Measurements from ENCODE around the gene LARGE1.
"Not testable (repeated sequence)": the region's sequence is repeated elsewhere in the genome, so short reads cannot be mapped to it uniquely, and the experiment has no call there.

LARGE1 gene

GRCh38 chr22:33579448-33580093 is 340.7 kb downstream of the LARGE1 start:
- Mint-ChIP-seq H3K4me1 (peaks cover 40% of the 10 kb centered on the region), H3K27me3 (no peaks in the 10 kb centered on the region), H3K4me3 (no peak overlapping the region), H3K36me3 (no peaks in the 10 kb centered on the region), H3K27ac (peak overlapping the region; percentile 38), H3K9me3 (no peaks in the 10 kb centered on the region)
- peak; percentile 78 for ATAC-seq

GRCh38 chr22:33578752-33579151 is 341.5 kb downstream of the LARGE1 start:
- no peak for ATAC-seq
- peak overlapping the region; percentile 38 for H3K27ac Mint-ChIP-seq
- peaks cover 41% of the 10 kb centered on the region for H3K4me1 Mint-ChIP-seq
- H3K9me3 Mint-ChIP-seq = no peaks in the 10 kb centered on the region
- H3K4me3 Mint-ChIP-seq = no peak overlapping the region
- no peaks in the 10 kb centered on the region for H3K36me3 Mint-ChIP-seq
- no peaks in the 10 kb centered on the region for H3K27me3 Mint-ChIP-seq

- H3K4me3 Mint-ChIP-seq = no peak overlapping the region
- H3K9me3 Mint-ChIP-seq = no peaks in the 10 kb centered on the region
- no peak for ATAC-seq
- no peaks in the 10 kb centered on the region for H3K36me3 Mint-ChIP-seq
- H3K27me3 Mint-ChIP-seq = no peaks in the 10 kb centered on the region
- H3K27ac Mint-ChIP-seq = peak overlapping the region; percentile 38
- H3K4me1 Mint-ChIP-seq = peaks cover 48% of the 10 kb centered on the region
Observed at GRCh38 chr22:33577862-33578411, 342.3 kb downstream of the LARGE1 start.

GRCh38 chr22:33576205-33576604 is 344.1 kb downstream of the LARGE1 start:
- Mint-ChIP-seq H3K9me3 (no peaks in the 10 kb centered on the region), H3K27ac (peak overlapping the region; percentile 38), H3K4me3 (no peak overlapping the region), H3K4me1 (peaks cover 59% of the 10 kb centered on the region), H3K36me3 (no peaks in the 10 kb centered on the region), H3K27me3 (no peaks in the 10 kb centered on the region)
- no peak for ATAC-seq

- H3K9me3 Mint-ChIP-seq = no peaks in the 10 kb centered on the region
- peaks cover 63% of the 10 kb centered on the region for H3K4me1 Mint-ChIP-seq
- no peaks in the 10 kb centered on the region for H3K27me3 Mint-ChIP-seq
- H3K4me3 Mint-ChIP-seq = no peak overlapping the region
- ATAC-seq = no peak
- H3K36me3 Mint-ChIP-seq = no peaks in the 10 kb centered on the region
- H3K27ac Mint-ChIP-seq = peak overlapping the region; percentile 38
Observed at GRCh38 chr22:33575771-33576170, 344.5 kb downstream of the LARGE1 start.

GRCh38 chr22:33575041-33575440 is 345.2 kb downstream of the LARGE1 start:
- Mint-ChIP-seq H3K4me1 (peaks cover 71% of the 10 kb centered on the region), H3K27ac (no peak overlapping the region), H3K27me3 (no peaks in the 10 kb centered on the region), H3K36me3 (no peaks in the 10 kb centered on the region), H3K9me3 (no peaks in the 10 kb centered on the region), H3K4me3 (no peak overlapping the region)
- ATAC-seq = no peak

GRCh38 chr22:33573479-33573878 is 346.8 kb downstream of the LARGE1 start:
- Mint-ChIP-seq H3K27ac (peak overlapping the region; percentile 44), H3K4me3 (no peak overlapping the region)

GRCh38 chr22:33572086-33572485 is 348.2 kb downstream of the LARGE1 start:
- no peaks in the 10 kb centered on the region for H3K9me3 Mint-ChIP-seq
- H3K27me3 Mint-ChIP-seq = no peaks in the 10 kb centered on the region
- H3K36me3 Mint-ChIP-seq = no peaks in the 10 kb centered on the region
- ATAC-seq = no peak
- H3K4me1 Mint-ChIP-seq = peaks cover 75% of the 10 kb centered on the region
- peak overlapping the region; percentile 94 for H3K27ac Mint-ChIP-seq
- H3K4me3 Mint-ChIP-seq = no peak overlapping the region

More at GRCh38 chr22:33573479-33573878, 346.8 kb downstream of the LARGE1 start:
- Mint-ChIP-seq H3K4me1 (peaks cover 74% of the 10 kb centered on the region), H3K36me3 (no peaks in the 10 kb centered on the region), H3K9me3 (no peaks in the 10 kb centered on the region), H3K27me3 (no peaks in the 10 kb centered on the region)
- ATAC-seq = no peak

GRCh38 chr22:33570110-33570509 is 350.2 kb downstream of the LARGE1 start:
- H3K27me3 Mint-ChIP-seq = no peaks in the 10 kb centered on the region
- no peak for ATAC-seq
- no peak overlapping the region for H3K4me3 Mint-ChIP-seq
- peak overlapping the region; percentile 94 for H3K27ac Mint-ChIP-seq
- H3K36me3 Mint-ChIP-seq = no peaks in the 10 kb centered on the region
- peaks cover 3% of the 10 kb centered on the region for H3K9me3 Mint-ChIP-seq
- peaks cover 78% of the 10 kb centered on the region for H3K4me1 Mint-ChIP-seq

- Mint-ChIP-seq H3K4me3 (peak overlapping the region; percentile 12), H3K4me1 (peaks cover 79% of the 10 kb centered on the region), H3K9me3 (peaks cover 3% of the 10 kb centered on the region), H3K36me3 (peaks cover 3% of the 10 kb centered on the region), H3K27ac (peak overlapping the region; percentile 94), H3K27me3 (no peaks in the 10 kb centered on the region)
- no peak for ATAC-seq
Observed at GRCh38 chr22:33569559-33569958, 350.7 kb downstream of the LARGE1 start.

GRCh38 chr22:33569018-33569417 is 351.3 kb downstream of the LARGE1 start:
- H3K9me3 Mint-ChIP-seq = peaks cover 3% of the 10 kb centered on the region
- H3K27me3 Mint-ChIP-seq = no peaks in the 10 kb centered on the region
- H3K27ac Mint-ChIP-seq = peak overlapping the region; percentile 94
- H3K36me3 Mint-ChIP-seq = peaks cover 7% of the 10 kb centered on the region
- H3K4me3 Mint-ChIP-seq = peak overlapping the region; percentile 73
- peaks cover 85% of the 10 kb centered on the region for H3K4me1 Mint-ChIP-seq
- ATAC-seq = no peak

- H3K27me3 Mint-ChIP-seq, H3K9me3 Mint-ChIP-seq, ATAC-seq, H3K4me3 Mint-ChIP-seq: not testable (repeated sequence)
- Mint-ChIP-seq H3K27ac (peak overlapping the region; percentile 94), H3K36me3 (peaks cover 12% of the 10 kb centered on the region), H3K4me1 (peaks cover 76% of the 10 kb centered on the region)
Observed at GRCh38 chr22:33566495-33566894, 353.8 kb downstream of the LARGE1 start.

- ATAC-seq = no peak
- peaks cover 67% of the 10 kb centered on the region for H3K4me1 Mint-ChIP-seq
- peaks cover 3% of the 10 kb centered on the region for H3K9me3 Mint-ChIP-seq
- H3K4me3 Mint-ChIP-seq = no peak overlapping the region
- H3K36me3 Mint-ChIP-seq = peaks cover 17% of the 10 kb centered on the region
- H3K27me3 Mint-ChIP-seq = no peaks in the 10 kb centered on the region
- peak overlapping the region; percentile 94 for H3K27ac Mint-ChIP-seq
Observed at GRCh38 chr22:33565580-33565995, 354.7 kb downstream of the LARGE1 start.

- H3K27me3 Mint-ChIP-seq = no peaks in the 10 kb centered on the region
- no peak overlapping the region for H3K27ac Mint-ChIP-seq
- no peak for ATAC-seq
- H3K9me3 Mint-ChIP-seq = peaks cover 3% of the 10 kb centered on the region
- H3K4me3 Mint-ChIP-seq = no peak overlapping the region
- peaks cover 17% of the 10 kb centered on the region for H3K36me3 Mint-ChIP-seq
- H3K4me1 Mint-ChIP-seq = peaks cover 57% of the 10 kb centered on the region
Observed at GRCh38 chr22:33564683-33565082, 355.6 kb downstream of the LARGE1 start.

GRCh38 chr22:33563220-33563964 is 356.9 kb downstream of the LARGE1 start:
- no peak overlapping the region for H3K4me3 Mint-ChIP-seq
- H3K4me1 Mint-ChIP-seq = peaks cover 45% of the 10 kb centered on the region
- no peak for ATAC-seq
- H3K36me3 Mint-ChIP-seq = peaks cover 17% of the 10 kb centered on the region
- peak overlapping the region; percentile 36 for H3K27ac Mint-ChIP-seq
- peaks cover 3% of the 10 kb centered on the region for H3K9me3 Mint-ChIP-seq
- H3K27me3 Mint-ChIP-seq = no peaks in the 10 kb centered on the region

GRCh38 chr22:33562501-33562900 is 357.8 kb downstream of the LARGE1 start:
- Mint-ChIP-seq H3K27ac (peak overlapping the region; percentile 36), H3K9me3 (peaks cover 3% of the 10 kb centered on the region), H3K4me3 (no peak overlapping the region), H3K4me1 (peaks cover 36% of the 10 kb centered on the region), H3K36me3 (peaks cover 23% of the 10 kb centered on the region), H3K27me3 (no peaks in the 10 kb centered on the region)
- no peak for ATAC-seq
